SK-N-SH (cell line): ENCODE measurements around the gene CAPN11. TPM values are rescaled to one million over a fixed set of nuclear protein-coding genes. Genes with fewer than 3 reads are reported as not detected.
A peak's percentile ranks its signal among the peaks of the same experiment; 100 is the strongest.

Experiments used
- CTCF ChIA-PET: fragments of 300-600, 350-600 bp; formaldehyde crosslinking; extraction: SDS; loops from one replicate; lab custom pipeline; 2021; lab: Yijun Ruan, JAX
- POLR2A ChIA-PET: fragments of 350-600 bp; sonication (Branson Sonifier 250); formaldehyde crosslinking; extraction: SDS; loops from one replicate; lab custom pipeline; 2020; ENCODE audit warnings: antibody characterized with exemption, inconsistent platforms; lab: Yijun Ruan, JAX
- DNase-seq: peaks from one replicate; pipeline ENCODE4 v3.0.0; 2012
- H2AFZ ChIP-seq: fragments of 200-600 bp; sonication (generic); 2 replicates; pipeline ENCODE4 v1.8.1; 2016; ENCODE audit warnings: antibody characterized with exemption, mild to moderate bottlenecking, low read depth
- H3F3A ChIP-seq: fragments of 200-600 bp; sonication (generic); replicated peaks from 2 replicates; pipeline ENCODE3; 2016; ENCODE audit warnings: antibody characterized with exemption, mild to moderate bottlenecking; ENCODE audit not compliant: insufficient read depth
- H3K27ac ChIP-seq, 2 experiments: fragments of 200-500 bp in 1 of 2; fragments of 200-600 bp in 1 of 2; sonication (Bioruptor generic) in 1 of 2; sonication (generic), shearing (Covaris generic) in 1 of 2; 2 replicates each; pipeline versions ENCODE4 v1.5.1 to v1.6.1; 2014 to 2016; ENCODE audit warnings: low read depth in 2 of 2, inconsistent platforms in 1 of 2, low read length in 1 of 2, mild to moderate bottlenecking in 1 of 2, mixed read lengths in 1 of 2
- H3K27me3 ChIP-seq: fragments of 200-600 bp; sonication (generic), shearing (Covaris generic); 2 replicates; pipeline ENCODE4 v1.6.1; 2016; ENCODE audit warnings: mixed run types; ENCODE audit not compliant: insufficient read depth
- H3K36me3 ChIP-seq, 2 experiments: fragments of 200-500 bp in 1 of 2; fragments of 200-600 bp in 1 of 2; sonication (Bioruptor generic) in 1 of 2; sonication (generic) in 1 of 2; replicated peaks in 1 of 2; 2 replicates each; pipeline versions ENCODE3 to v1.5.1; 2014 to 2016; ENCODE audit warnings: low read length in 1 of 2, mild to moderate bottlenecking in 1 of 2; ENCODE audit not compliant: insufficient read depth in 2 of 2, control insufficient read depth in 1 of 2
- H3K4me1 ChIP-seq, 2 experiments: fragments of 200-500 bp in 1 of 2; fragments of 200-600 bp in 1 of 2; sonication (Bioruptor generic) in 1 of 2; sonication (generic), shearing (Covaris generic) in 1 of 2; 2 replicates each; pipeline versions ENCODE4 v1.5.1 to v1.6.1; 2014 to 2016; ENCODE audit warnings: low read depth in 1 of 2, low read length in 1 of 2, mixed run types in 1 of 2; ENCODE audit not compliant: insufficient read depth in 2 of 2, control insufficient read depth in 1 of 2
- H3K4me2 ChIP-seq: fragments of 200-600 bp; sonication (generic), shearing (Covaris generic); 2 replicates; pipeline ENCODE4 v1.6.1; 2017; ENCODE audit warnings: mixed run types
- H3K4me3 ChIP-seq, 2 experiments: fragments of 200-500 bp in 1 of 2; fragments of 200-600 bp in 1 of 2; sonication (Bioruptor generic) in 1 of 2; sonication (generic), shearing (Covaris generic) in 1 of 2; 2 replicates each; pipeline versions ENCODE4 v1.5.1 to v1.8.1; 2014 to 2016; ENCODE audit warnings: low read depth in 2 of 2, inconsistent platforms in 1 of 2, low read length in 1 of 2, mild to moderate bottlenecking in 1 of 2, mixed read lengths in 1 of 2, moderate library complexity in 1 of 2
- H3K79me2 ChIP-seq: fragments of 200-600 bp; sonication (generic); 2 replicates; pipeline ENCODE4 v1.8.1; 2017; ENCODE audit warnings: mild to moderate bottlenecking; ENCODE audit not compliant: insufficient read depth
- H3K9ac ChIP-seq: fragments of 200-600 bp; sonication (generic); 2 replicates; pipeline ENCODE4 v1.6.1; 2017; ENCODE audit warnings: mixed run types
- H3K9me2 ChIP-seq: fragments of 200-600 bp; sonication (generic); 2 replicates; pipeline ENCODE4 v1.6.1; 2017; ENCODE audit warnings: mixed run types
- H3K9me3 ChIP-seq: fragments of 200-600 bp; sonication (generic); 2 replicates; pipeline ENCODE4 v1.6.1; 2017; ENCODE audit warnings: mixed run types, mild to moderate bottlenecking, moderate library complexity
- H4K20me1 ChIP-seq: fragments of 200-600 bp; sonication (generic); 2 replicates; pipeline ENCODE4 v1.6.1; 2017; ENCODE audit warnings: mild to moderate bottlenecking, mixed run types; ENCODE audit not compliant: insufficient read depth
- EP300 ChIP-seq, 2 experiments: IDR thresholded peaks; 2 replicates each; pipeline versions ENCODE4 v1.4.0 to v1.6.1; 2012; ENCODE audit warnings: borderline replicate concordance in 1 of 2, low read depth in 1 of 2, low read length in 1 of 2
- FOXJ3 ChIP-seq: sonication (generic); formaldehyde crosslinking; IDR thresholded peaks from 2 replicates; pipeline ENCODE4 v1.5.1; 2020; ENCODE audit warnings: mild to moderate bottlenecking, missing genetic modification reagents
- FOXM1 ChIP-seq: IDR thresholded peaks from 2 replicates; pipeline ENCODE4 v1.4.0; 2012; ENCODE audit warnings: low read depth, mild to moderate bottlenecking
- GATA2 ChIP-seq: sonication (generic); formaldehyde crosslinking; IDR thresholded peaks from 2 replicates; pipeline ENCODE4 v1.5.0; 2020; ENCODE audit warnings: mild to moderate bottlenecking, missing genetic modification reagents
- MEF2A ChIP-seq: IDR thresholded peaks from 2 replicates; pipeline ENCODE4 v1.4.0; 2012; ENCODE audit warnings: low read depth, borderline replicate concordance
- NRF1 ChIP-seq: IDR thresholded peaks from 2 replicates; pipeline ENCODE4 v1.6.1; 2012; ENCODE audit warnings: low read depth, mild to moderate bottlenecking, low read length
- RFX5 ChIP-seq: IDR thresholded peaks from 2 replicates; pipeline ENCODE4 v1.6.1; 2012; ENCODE audit warnings: mild to moderate bottlenecking, improper control_type of control experiment, low read length
- SMC3 ChIP-seq: IDR thresholded peaks from 2 replicates; pipeline ENCODE4 v1.6.1; 2012; ENCODE audit warnings: low read depth, low read length, improper control_type of control experiment
- TCF12 ChIP-seq: IDR thresholded peaks from 2 replicates; pipeline ENCODE4 v1.4.0; 2012
- USF1 ChIP-seq: IDR thresholded peaks from 2 replicates; pipeline ENCODE4 v1.4.0; 2012; ENCODE audit warnings: low read depth, borderline replicate concordance
- WGBS: methylation state at CpG from one replicate; pipeline ENCODE4 v1.1.6; 2017; ENCODE audit warnings: low lambda C conversion rate; 5-methylcytosine and 5-hydroxymethylcytosine counted together
- polyA plus RNA-seq, 3 experiments: library from polyadenylated mRNA; depleted of rRNA; stranded (reverse); fragments of >200 nt; gene quantifications; 2 replicates each; pipeline ENCODE4 v1.2.3, GENCODE V29; 2012

The CAPN11 gene
- polyA plus RNA-seq, 1 of the 3 experiments (the other 2 are of a cell fraction), result not detected

DNA sequence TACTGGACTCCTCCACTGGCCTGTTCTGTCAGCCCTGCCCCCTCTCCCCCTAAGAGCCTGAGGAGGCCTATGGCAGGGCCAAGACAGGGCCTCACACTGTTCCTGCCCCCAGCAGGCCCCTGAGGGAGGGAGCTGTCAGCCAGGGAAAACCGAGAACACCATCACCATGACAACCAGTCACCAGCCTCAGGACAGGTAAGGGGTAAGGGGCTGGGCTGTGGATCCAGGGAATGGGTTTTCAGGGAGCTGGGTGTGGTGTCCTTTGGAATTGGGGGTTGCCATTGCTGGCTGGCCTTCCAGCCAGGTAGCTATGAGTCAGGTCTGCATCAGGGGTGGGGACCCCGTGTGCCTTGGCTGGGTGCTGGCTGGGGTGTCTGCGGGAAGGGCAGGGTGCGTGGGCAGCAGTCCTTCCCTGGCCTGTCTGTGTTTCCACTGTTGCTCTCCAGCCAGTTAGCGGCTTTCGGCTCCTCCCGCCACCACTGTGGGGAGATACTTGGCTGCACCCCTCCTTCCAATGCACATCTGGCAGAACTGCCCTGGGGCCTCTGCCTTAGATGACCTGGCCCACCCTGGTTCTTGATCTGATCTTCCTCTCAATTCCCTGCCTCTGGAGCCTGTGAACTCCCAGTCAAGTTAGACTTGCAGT is 68.7 kb downstream of the CAPN11 start:
- H2AFZ ChIP-seq, result no peak overlapping the region
- no peaks in the 10 kb centered on the region for H3K9me3 ChIP-seq
- H3F3A ChIP-seq, result peaks cover 3% of the 10 kb centered on the region
- no peak overlapping the region for H3K4me2 ChIP-seq
- peaks cover 0 to 5% of the 10 kb centered on the region in 2 experiments for H3K36me3 ChIP-seq
- H3K9me2 ChIP-seq, result no peaks in the 10 kb centered on the region
- POLR2A ChIA-PET, result interaction anchor here (3.1 kb wide), 1 partner anchor 19 kb away, joined by 25 read pairs; the partner anchor contains the start of gene HSP90AB1
- peak; percentile 70 for DNase-seq
- no peak overlapping the region for H3K9ac ChIP-seq
- no peaks in the 10 kb centered on the region for H3K27me3 ChIP-seq
- H3K4me3 ChIP-seq, result no peak overlapping the region
- peak overlapping the region in 1 of 2 experiments; percentile 69; a peak in 1 of 4 replicates for H3K27ac ChIP-seq
- peaks cover 5% of the 10 kb centered on the region; the same call in 1 of the 2 replicates for H4K20me1 ChIP-seq
- TF ChIP-seq NRF1 (no peak), SMC3 (no peak), USF1 (no peak), GATA2 (peak; percentile 33; the same call in 1 of the 2 replicates)
- WGBS, result no CpG with 5 or more reads among the region's 7 CpGs
- H3K79me2 ChIP-seq, result peaks cover 7% of the 10 kb centered on the region; the same call in 1 of the 2 replicates
- peaks cover 9 to 77% of the 10 kb centered on the region in 2 experiments for H3K4me1 ChIP-seq
- CTCF ChIA-PET, result interaction anchor here (1.0 to 13.7 kb wide), 7 partner anchors 7 to 130 kb away, joined by 3 to 224 read pairs (median 3); no protein-coding TSS in a partner anchor

DNA sequence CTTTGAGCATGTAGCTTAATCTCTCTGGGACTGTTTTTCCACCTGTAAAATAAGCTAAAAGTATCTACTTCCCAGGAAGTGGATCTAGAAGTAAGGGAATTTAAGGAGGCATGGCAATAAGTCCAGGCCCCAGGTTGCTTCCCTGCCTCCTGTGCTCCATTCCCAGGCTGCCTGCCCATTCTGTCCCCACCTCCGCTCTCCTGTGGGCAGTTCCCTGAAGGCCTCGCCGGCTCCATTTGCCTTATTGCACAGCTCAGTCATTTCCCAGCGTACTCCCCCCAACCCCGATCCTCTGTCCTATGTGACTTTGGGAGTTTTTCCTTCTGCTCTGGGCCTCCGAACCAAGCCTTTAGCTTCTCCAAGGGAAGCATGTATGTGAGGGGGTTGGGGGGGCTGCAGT is 69.4 kb downstream of the CAPN11 start:
- DNase-seq, result no peak
- H3K4me1 ChIP-seq, result peaks cover 9 to 77% of the 10 kb centered on the region in 2 experiments; a peak in 3 of 4 replicates
- no peak overlapping the region for H3K4me3 ChIP-seq
- H3K79me2 ChIP-seq, result peaks cover 7% of the 10 kb centered on the region; the same call in 1 of the 2 replicates
- no peak overlapping the region for H3K9ac ChIP-seq
- POLR2A ChIA-PET, result interaction anchor here (0.9 to 3.1 kb wide), 2 partner anchors 18 to 29 kb away, joined by 3 to 25 read pairs; partner anchors contain the start of genes HSP90AB1 and SLC35B2
- H3K27me3 ChIP-seq, result no peaks in the 10 kb centered on the region
- no peak overlapping the region for H2AFZ ChIP-seq
- WGBS, result 92% methylated on average over 6 of the region's 6 CpGs
- H4K20me1 ChIP-seq, result peaks cover 5% of the 10 kb centered on the region; the same call in 1 of the 2 replicates
- no peak overlapping the region for H3K4me2 ChIP-seq
- H3K36me3 ChIP-seq, result peaks cover 0 to 6% of the 10 kb centered on the region in 2 experiments
- no peaks in the 10 kb centered on the region for H3K9me3 ChIP-seq
- no peaks in the 10 kb centered on the region for H3K9me2 ChIP-seq
- TF ChIP-seq MEF2A (no peak), RFX5 (no peak), NRF1 (no peak), FOXM1 (no peak), TCF12 (no peak), EP300 (IDR thresholded peaks at IDR 0.05; ENCODE audit: borderline replicate concordance in 1 of 2, low read depth in 1 of 2, low read length in 1 of 2) (no peak), FOXJ3 (CRISPR knock-in tag) (no peak)
- peak overlapping the region in 1 of 2 experiments; percentile 0; a peak in 1 of 4 replicates for H3K27ac ChIP-seq
- H3F3A ChIP-seq, result no peaks in the 10 kb centered on the region
- CTCF ChIA-PET, result interaction anchor here (1.2 to 13.7 kb wide), 6 partner anchors 6 to 131 kb away, joined by 3 to 224 read pairs (median 4); no protein-coding TSS in a partner anchor
